NB4 (cell line): Measurements from ENCODE around the gene AIFM3.

Source experiments
- DNase-seq: peaks from one replicate; pipeline ENCODE4 v3.0.0; 2010; ENCODE audit warnings: low read depth
- H3K4me3 ChIP-seq: one replicate; pipeline ENCODE4 v1.5.1; 2011; ENCODE audit warnings: mild to moderate bottlenecking, low read depth, low read length, moderate library complexity
- MYC ChIP-seq: IDR thresholded peaks from 2 replicates; pipeline ENCODE4 v1.6.1; 2011; ENCODE audit warnings: low read depth, low read length
- POLR2A ChIP-seq: IDR thresholded peaks from 2 replicates; pipeline ENCODE4 v1.6.1; 2011; ENCODE audit warnings: mild to moderate bottlenecking; ENCODE audit not compliant: insufficient read length; ENCODE audit errors: extremely low read depth
- TF ChIP-seq, protein P1 (sequence below): IDR thresholded peaks from one replicate; pipeline ENCODE4 v1.5.1; 2012; ENCODE audit warnings: low read depth, low read length
- TF ChIP-seq, protein P2 (sequence below): IDR thresholded peaks from 2 replicates; pipeline ENCODE4 v1.6.1; 2011; ENCODE audit warnings: low read depth, low read length

Gene AIFM3

DNA sequence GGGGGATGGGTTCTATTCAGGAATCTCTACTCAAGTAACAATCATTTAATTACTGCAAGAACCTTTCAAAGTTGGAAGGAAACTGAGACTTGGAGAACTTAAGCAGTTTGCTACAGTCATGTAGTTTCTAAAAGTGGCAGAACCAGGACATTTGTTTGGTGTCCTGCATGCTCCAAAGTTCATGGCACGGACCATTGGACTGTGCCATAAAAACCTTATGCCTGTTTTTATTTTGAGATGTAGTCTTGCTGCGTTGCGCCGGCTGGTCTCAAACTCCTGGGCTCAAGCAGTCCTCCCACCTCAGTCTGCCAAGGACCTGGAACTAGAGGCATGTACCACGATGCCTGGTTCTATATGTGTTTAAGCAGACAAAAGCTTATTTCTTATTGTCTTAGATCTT is 18.6 kb upstream of the AIFM3 start:
- DNase-seq: no peak
- TF ChIP-seq POLR2A (no peak), MYC (no peak)
- TF ChIP-seq, protein P1, sequence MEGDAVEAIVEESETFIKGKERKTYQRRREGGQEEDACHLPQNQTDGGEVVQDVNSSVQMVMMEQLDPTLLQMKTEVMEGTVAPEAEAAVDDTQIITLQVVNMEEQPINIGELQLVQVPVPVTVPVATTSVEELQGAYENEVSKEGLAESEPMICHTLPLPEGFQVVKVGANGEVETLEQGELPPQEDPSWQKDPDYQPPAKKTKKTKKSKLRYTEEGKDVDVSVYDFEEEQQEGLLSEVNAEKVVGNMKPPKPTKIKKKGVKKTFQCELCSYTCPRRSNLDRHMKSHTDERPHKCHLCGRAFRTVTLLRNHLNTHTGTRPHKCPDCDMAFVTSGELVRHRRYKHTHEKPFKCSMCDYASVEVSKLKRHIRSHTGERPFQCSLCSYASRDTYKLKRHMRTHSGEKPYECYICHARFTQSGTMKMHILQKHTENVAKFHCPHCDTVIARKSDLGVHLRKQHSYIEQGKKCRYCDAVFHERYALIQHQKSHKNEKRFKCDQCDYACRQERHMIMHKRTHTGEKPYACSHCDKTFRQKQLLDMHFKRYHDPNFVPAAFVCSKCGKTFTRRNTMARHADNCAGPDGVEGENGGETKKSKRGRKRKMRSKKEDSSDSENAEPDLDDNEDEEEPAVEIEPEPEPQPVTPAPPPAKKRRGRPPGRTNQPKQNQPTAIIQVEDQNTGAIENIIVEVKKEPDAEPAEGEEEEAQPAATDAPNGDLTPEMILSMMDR: no peak
- TF ChIP-seq, protein P2, sequence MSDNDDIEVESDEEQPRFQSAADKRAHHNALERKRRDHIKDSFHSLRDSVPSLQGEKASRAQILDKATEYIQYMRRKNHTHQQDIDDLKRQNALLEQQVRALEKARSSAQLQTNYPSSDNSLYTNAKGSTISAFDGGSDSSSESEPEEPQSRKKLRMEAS: no peak
- H3K4me3 ChIP-seq: no peak overlapping the region

DNA sequence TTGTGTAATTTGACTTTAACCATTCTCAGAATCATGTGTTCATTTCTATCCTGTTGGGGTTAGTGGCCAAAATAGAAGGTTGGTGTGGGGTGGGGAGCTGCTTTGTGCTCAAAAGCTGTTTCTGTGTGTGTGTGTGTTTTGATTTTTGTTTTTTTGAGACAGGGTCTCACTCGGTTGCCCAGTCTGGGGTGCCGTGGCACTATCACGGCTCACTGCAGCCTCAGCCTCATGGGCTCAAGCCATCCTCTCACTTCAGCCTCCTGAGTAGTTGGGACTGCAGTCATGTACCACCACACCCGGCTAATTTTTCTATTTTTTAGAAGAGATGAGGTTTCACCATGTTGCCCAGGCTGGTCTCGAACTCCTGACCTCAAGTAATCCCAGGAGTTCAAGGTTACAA is 18.1 kb upstream of the AIFM3 start:
- TF ChIP-seq, protein P1: no peak
- TF ChIP-seq POLR2A: no peak
- TF ChIP-seq, protein P2: no peak
- no peak for TF ChIP-seq MYC
- no peak for DNase-seq
- H3K4me3 ChIP-seq: no peak overlapping the region

DNA sequence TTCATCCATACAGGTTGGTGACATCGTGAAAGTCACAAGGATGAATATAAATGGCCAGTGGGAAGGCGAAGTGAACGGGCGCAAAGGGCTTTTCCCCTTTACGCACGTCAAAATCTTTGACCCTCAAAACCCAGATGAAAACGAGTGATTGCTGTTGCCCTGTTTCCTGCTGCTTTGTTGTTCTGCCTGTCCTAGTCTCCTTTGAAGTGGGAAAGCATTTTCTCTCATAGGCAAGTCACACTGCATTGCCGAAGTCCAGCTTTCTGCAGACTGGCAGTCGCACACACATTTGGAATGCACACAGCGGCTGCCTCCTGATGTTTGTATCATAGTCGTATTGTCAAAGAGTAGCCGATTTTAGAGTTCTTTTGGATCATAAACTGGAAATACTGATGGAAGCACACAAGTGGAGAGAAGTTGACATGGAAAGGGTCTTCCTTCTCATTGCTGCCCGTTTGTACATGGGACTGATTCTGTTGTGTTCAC is 17.3 kb upstream of the AIFM3 start:
- H3K4me3 ChIP-seq: no peak overlapping the region
- TF ChIP-seq, protein P1: no peak
- no peak for TF ChIP-seq MYC
- TF ChIP-seq, protein P2: no peak
- TF ChIP-seq POLR2A: no peak
- no peak for DNase-seq

DNA sequence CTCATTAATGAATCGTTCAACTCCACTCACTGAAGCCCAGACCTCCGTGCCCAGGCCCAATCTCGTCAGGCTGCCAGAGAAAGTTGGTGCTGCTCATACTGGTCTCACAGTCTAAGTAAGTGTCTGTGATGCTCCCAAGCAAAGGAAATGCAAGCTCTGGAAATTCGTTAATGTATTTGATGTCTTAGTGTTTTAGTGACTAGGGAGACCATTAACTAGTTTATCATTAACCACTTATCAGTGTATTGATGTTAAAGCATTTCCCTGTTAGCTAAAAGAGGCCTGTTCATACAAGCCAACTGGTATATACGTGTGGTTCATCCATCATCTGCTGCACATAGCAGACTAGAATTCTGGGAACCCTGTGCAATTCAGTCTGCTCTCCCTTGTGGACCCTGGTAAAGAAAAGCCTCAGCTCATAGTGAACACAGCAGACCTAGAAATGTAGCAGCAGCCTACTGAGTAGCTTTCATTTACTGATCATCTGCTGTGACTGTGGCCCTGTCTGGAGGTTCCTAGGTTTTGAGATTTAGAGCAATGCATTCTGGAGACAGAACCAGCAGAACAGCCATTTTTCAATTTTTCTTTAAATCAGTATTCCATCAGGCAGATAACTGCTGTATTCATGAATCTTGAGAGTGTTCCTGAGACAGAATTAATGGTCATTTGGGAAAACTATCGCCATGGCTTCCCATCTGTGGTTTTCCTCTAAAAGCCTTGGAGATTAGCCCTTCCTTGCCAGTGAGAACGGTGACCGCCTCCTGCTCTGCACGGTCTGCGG is 15.7 kb upstream of the AIFM3 start:
- no peak for TF ChIP-seq POLR2A
- TF ChIP-seq, protein P1: no peak
- TF ChIP-seq MYC: no peak
- TF ChIP-seq, protein P2: no peak
- H3K4me3 ChIP-seq: no peak overlapping the region
- DNase-seq: no peak

DNA sequence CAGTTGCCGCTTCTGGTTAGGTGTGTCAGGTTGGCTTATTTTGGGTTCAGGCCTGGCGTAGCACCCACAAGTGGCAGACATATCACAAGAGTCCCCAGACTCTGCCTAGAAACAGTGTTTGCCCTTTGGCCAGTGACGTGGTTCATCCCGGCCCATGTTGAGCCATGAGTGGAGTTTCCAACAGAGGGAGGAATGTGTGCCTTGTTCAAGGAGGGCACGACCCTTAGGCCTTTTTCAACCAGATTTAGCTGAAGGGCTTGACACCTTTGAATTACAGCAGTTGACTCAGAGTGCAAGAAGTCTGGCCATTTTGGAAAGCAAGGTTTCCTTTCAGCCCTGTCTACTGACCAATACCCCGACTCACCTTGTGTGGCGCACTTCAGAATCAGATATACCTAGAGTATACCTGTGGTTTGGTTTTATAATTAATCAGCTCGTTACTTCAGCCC is 15.1 kb upstream of the AIFM3 start:
- DNase-seq: no peak
- no peak overlapping the region for H3K4me3 ChIP-seq
- no peak for TF ChIP-seq POLR2A
- TF ChIP-seq, protein P2: no peak
- TF ChIP-seq, protein P1: no peak
- TF ChIP-seq MYC: no peak
